ENCODE results near the gene SMIM31.

The SMIM31 gene

GRCh38 chr4:164799410-164799809, 45.5 kb downstream of the SMIM31 start:
- in situ Hi-C loops (cut with MboI; ENCODE audit: low pct_unique_long_range_greater_than_20kb, low sequenced_read_pairs, unreplicated experiment), result no loop called here
- DNase-seq (ENCODE audit: low spot score), result no peak
- TF ChIP-seq CTCF (IDR thresholded peaks at IDR 0.05; ENCODE audit: extremely low read depth, insufficient read depth, missing control alignments), result no peak

- TF ChIP-seq CTCF (IDR thresholded peaks at IDR 0.05; ENCODE audit: extremely low read depth, insufficient read depth, missing control alignments), result no peak
- no peak for DNase-seq (ENCODE audit: low spot score)
- in situ Hi-C loops (cut with MboI; ENCODE audit: low pct_unique_long_range_greater_than_20kb, low sequenced_read_pairs, unreplicated experiment), result no loop called here
Measured at GRCh38 chr4:164800786-164801185, 46.9 kb downstream of the SMIM31 start.

- DNase-seq (ENCODE audit: low spot score), result no peak
- TF ChIP-seq CTCF (IDR thresholded peaks at IDR 0.05; ENCODE audit: extremely low read depth, insufficient read depth, missing control alignments), result no peak
- in situ Hi-C loops (cut with MboI; ENCODE audit: low pct_unique_long_range_greater_than_20kb, low sequenced_read_pairs, unreplicated experiment), result no loop called here
Measured at GRCh38 chr4:164802301-164802901, 48.5 kb downstream of the SMIM31 start.

- DNase-seq (ENCODE audit: low spot score), result no peak
- no peak for TF ChIP-seq CTCF (IDR thresholded peaks at IDR 0.05; ENCODE audit: extremely low read depth, insufficient read depth, missing control alignments)
Measured at GRCh38 chr4:164803702-164804101, 49.8 kb downstream of the SMIM31 start.

GRCh38 chr4:164807611-164808010, 53.7 kb downstream of the SMIM31 start:
- no peak for TF ChIP-seq CTCF (IDR thresholded peaks at IDR 0.05; ENCODE audit: extremely low read depth, insufficient read depth, missing control alignments)
- DNase-seq (ENCODE audit: low spot score), result no peak
- in situ Hi-C loops (cut with MboI; ENCODE audit: low pct_unique_long_range_greater_than_20kb, low sequenced_read_pairs, unreplicated experiment), result no loop called here

More at GRCh38 chr4:164803702-164804101, 49.8 kb downstream of the SMIM31 start:
- in situ Hi-C loops (cut with MboI; ENCODE audit: low pct_unique_long_range_greater_than_20kb, low sequenced_read_pairs, unreplicated experiment), result no loop called here

- no peak for TF ChIP-seq CTCF (IDR thresholded peaks at IDR 0.05; ENCODE audit: extremely low read depth, insufficient read depth, missing control alignments)
- no peak for DNase-seq (ENCODE audit: low spot score)
- in situ Hi-C loops (cut with MboI; ENCODE audit: low pct_unique_long_range_greater_than_20kb, low sequenced_read_pairs, unreplicated experiment), result no loop called here
Measured at GRCh38 chr4:164813554-164813953, 59.6 kb downstream of the SMIM31 start.

Measured in GM13977 (cell line).